Mesenchymal stem cell (in vitro differentiated cells and primary cell): ENCODE results near the gene JMJD8.

Experiments used
- DNase-seq: peaks from one replicate; pipeline ENCODE4 v3.0.0-alpha.2; 2013
- H2AFZ ChIP-seq: one replicate; pipeline ENCODE4 v1.6.1; 2013; ENCODE audit warnings: low read depth, mild to moderate bottlenecking, control low read depth, inconsistent platforms, low read length, moderate library complexity
- H2AK5ac ChIP-seq: 2 replicates; pipeline ENCODE4 v1.6.1; 2013; ENCODE audit warnings: low read length, moderate library complexity, mild to moderate bottlenecking, inconsistent platforms; ENCODE audit not compliant: severe bottlenecking
- H2BK120ac ChIP-seq: one replicate; pipeline ENCODE4 v1.6.1; 2013; ENCODE audit warnings: low read depth, mild to moderate bottlenecking, inconsistent platforms, low read length, moderate library complexity
- H2BK12ac ChIP-seq, 2 experiments: one replicate each; pipeline ENCODE4 v1.6.1; 2013; ENCODE audit warnings: inconsistent platforms in 2 of 2, low read length in 2 of 2, mild to moderate bottlenecking in 2 of 2, moderate library complexity in 2 of 2, control low read depth in 1 of 2
- H2BK15ac ChIP-seq: one replicate; pipeline ENCODE4 v1.6.1; 2013; ENCODE audit warnings: mild to moderate bottlenecking, low read depth, inconsistent platforms; ENCODE audit not compliant: poor library complexity, severe bottlenecking
- H2BK5ac ChIP-seq: 2 replicates; pipeline ENCODE4 v1.6.1; 2013; ENCODE audit warnings: low read depth, mild to moderate bottlenecking, low read length, control low read depth, inconsistent platforms; ENCODE audit not compliant: poor library complexity, severe bottlenecking
- H3K14ac ChIP-seq, 2 experiments: one replicate each; pipeline ENCODE4 v1.6.1; 2013; ENCODE audit warnings: inconsistent platforms in 2 of 2, low read length in 2 of 2, control low read depth in 1 of 2, mild to moderate bottlenecking in 1 of 2, moderate library complexity in 1 of 2
- H3K18ac ChIP-seq, 2 experiments: one replicate each; pipeline ENCODE4 v1.6.1; 2013; ENCODE audit warnings: inconsistent platforms in 2 of 2, low read length in 2 of 2, control low read depth in 1 of 2, low read depth in 1 of 2, mild to moderate bottlenecking in 1 of 2
- H3K23ac ChIP-seq, 2 experiments: one replicate each; pipeline ENCODE4 v1.6.1; 2013; ENCODE audit warnings: inconsistent platforms in 2 of 2, low read length in 2 of 2, mild to moderate bottlenecking in 2 of 2, moderate library complexity in 2 of 2, control low read depth in 1 of 2
- H3K27ac ChIP-seq: 2 replicates; pipeline ENCODE4 v1.5.1; 2013; ENCODE audit warnings: mild to moderate bottlenecking, moderate library complexity, low read length, control low read depth, inconsistent platforms; ENCODE audit not compliant: poor library complexity, severe bottlenecking
- H3K27me3 ChIP-seq, 2 experiments: 2 replicates each; pipeline versions ENCODE4 v1.6.1 to v1.7.0; 2013; ENCODE audit warnings: low read length in 2 of 2, mild to moderate bottlenecking in 2 of 2, moderate library complexity in 2 of 2, control low read depth in 1 of 2, inconsistent platforms in 1 of 2; ENCODE audit not compliant: control insufficient read depth in 1 of 2, insufficient read depth in 1 of 2
- H3K36me3 ChIP-seq, 2 experiments: 2 replicates each; pipeline versions ENCODE4 v1.6.1 to v1.7.0; 2013; ENCODE audit warnings: low read length in 2 of 2, control low read depth in 1 of 2, inconsistent platforms in 1 of 2, low read depth in 1 of 2, mild to moderate bottlenecking in 1 of 2; ENCODE audit not compliant: insufficient read depth in 2 of 2, control insufficient read depth in 1 of 2
- H3K4ac ChIP-seq, 2 experiments: one replicate each; pipeline ENCODE4 v1.6.1; 2013; ENCODE audit warnings: inconsistent platforms in 2 of 2, low read length in 2 of 2, mild to moderate bottlenecking in 2 of 2, moderate library complexity in 2 of 2, control low read depth in 1 of 2, low read depth in 1 of 2
- H3K4me1 ChIP-seq: 2 replicates; pipeline ENCODE4 v1.6.1; 2013; ENCODE audit warnings: low read depth, low read length, control low read depth; ENCODE audit not compliant: control insufficient read depth, insufficient read depth
- H3K4me2 ChIP-seq: 2 replicates; pipeline ENCODE4 v1.6.1; 2013; ENCODE audit warnings: low read length, mild to moderate bottlenecking, inconsistent platforms; ENCODE audit not compliant: poor library complexity, severe bottlenecking
- H3K4me3 ChIP-seq, 2 experiments: 2 replicates each; pipeline versions ENCODE4 v1.5.1 to v1.7.0; 2013; ENCODE audit warnings: low read length in 2 of 2, mild to moderate bottlenecking in 2 of 2, control low read depth in 1 of 2, low read depth in 1 of 2; ENCODE audit not compliant: insufficient read depth in 1 of 2
- H3K79me1 ChIP-seq: replicated peaks from 2 replicates; pipeline ENCODE4 v1.6.1; 2013; ENCODE audit warnings: mild to moderate bottlenecking, control low read depth, low read length, inconsistent platforms; ENCODE audit not compliant: poor library complexity, severe bottlenecking
- H3K9ac ChIP-seq: 2 replicates; pipeline ENCODE4 v1.7.0; 2013; ENCODE audit warnings: mild to moderate bottlenecking, low read length, moderate library complexity
- H3K9me3 ChIP-seq: 2 replicates; pipeline ENCODE4 v1.7.0; 2013; ENCODE audit warnings: mild to moderate bottlenecking, low read length; ENCODE audit not compliant: control insufficient read depth
- H4K8ac ChIP-seq: one replicate; pipeline ENCODE4 v1.6.1; 2013; ENCODE audit warnings: inconsistent platforms, mild to moderate bottlenecking, low read length, moderate library complexity
- H4K91ac ChIP-seq: one replicate; pipeline ENCODE4 v1.6.1; 2013; ENCODE audit warnings: mild to moderate bottlenecking, low read length, inconsistent platforms
- whole genome bisulfite sequencing: methylation state at CpG from one replicate; pipeline ENCODE4 v1.1.7; 2013; ENCODE audit warnings: mixed read lengths; 5-methylcytosine and 5-hydroxymethylcytosine counted together

Gene JMJD8

GRCh38 chr16:671353-672131 is 12.6 kb downstream of the JMJD8 start:
- peaks cover 41 to 62% of the 10 kb centered on the region in 2 experiments for H3K36me3 ChIP-seq
- peaks cover 39% of the 10 kb centered on the region for H3K4me1 ChIP-seq
- H3K27ac ChIP-seq = no peak overlapping the region
- no peak overlapping the region for H3K4ac ChIP-seq
- H3K4me2 ChIP-seq = no peak overlapping the region
- no peak overlapping the region for H2AK5ac ChIP-seq
- no peak overlapping the region for H2BK5ac ChIP-seq
- no peak overlapping the region for H2BK12ac ChIP-seq
- H3K14ac ChIP-seq = no peak overlapping the region
- H4K8ac ChIP-seq = no peak overlapping the region
- H3K27me3 ChIP-seq = no peaks in the 10 kb centered on the region
- H3K9me3 ChIP-seq = no peaks in the 10 kb centered on the region
- H3K18ac ChIP-seq = no peak overlapping the region
- no peak overlapping the region for H3K9ac ChIP-seq
- H2BK120ac ChIP-seq = no peak overlapping the region
- no peak overlapping the region for H2AFZ ChIP-seq
- no peak overlapping the region for H4K91ac ChIP-seq
- H3K79me1 ChIP-seq = peaks cover 23% of the 10 kb centered on the region
- DNase-seq = no peak
- H3K4me3 ChIP-seq = no peak overlapping the region
- no peak overlapping the region for H3K23ac ChIP-seq
- no peak overlapping the region for H2BK15ac ChIP-seq
- 96% methylated on average over 40 of the region's 40 CpGs for WGBS

- Histone ChIP-seq H3K4ac (no peak overlapping the region), H3K4me2 (no peak overlapping the region), H3K23ac (no peak overlapping the region), H2AFZ (no peak overlapping the region), H3K36me3 (peaks cover 43 to 68% of the 10 kb centered on the region in 2 experiments), H4K91ac (no peak overlapping the region), H3K14ac (no peak overlapping the region), H2BK15ac (no peak overlapping the region), H2BK12ac (no peak overlapping the region), H2AK5ac (no peak overlapping the region), H3K9me3 (no peaks in the 10 kb centered on the region), H4K8ac (no peak overlapping the region), H2BK120ac (no peak overlapping the region), H3K79me1 (peaks cover 23% of the 10 kb centered on the region), H3K9ac (no peak overlapping the region), H3K18ac (no peak overlapping the region), H2BK5ac (no peak overlapping the region), H3K4me1 (peaks cover 33% of the 10 kb centered on the region), H3K4me3 (no peak overlapping the region), H3K27ac (no peak overlapping the region), H3K27me3 (no peaks in the 10 kb centered on the region)
- WGBS = 96% methylated on average over 48 of the region's 52 CpGs
- no peak for DNase-seq
Observed at GRCh38 chr16:670485-671352, 13.4 kb downstream of the JMJD8 start.

- Histone ChIP-seq H2AK5ac (no peak overlapping the region), H3K27me3 (no peaks in the 10 kb centered on the region), H3K36me3 (peaks cover 43 to 68% of the 10 kb centered on the region in 2 experiments), H3K23ac (peak overlapping the region in 1 of 2 experiments; percentile 38), H4K91ac (no peak overlapping the region), H2BK12ac (no peak overlapping the region), H3K4me3 (peak overlapping the region in 1 of 2 experiments; percentile 12), H2BK120ac (no peak overlapping the region), H2BK15ac (no peak overlapping the region), H3K9me3 (no peaks in the 10 kb centered on the region), H3K9ac (no peak overlapping the region), H3K27ac (no peak overlapping the region), H3K4me2 (no peak overlapping the region), H3K79me1 (peaks cover 23% of the 10 kb centered on the region), H2BK5ac (no peak overlapping the region), H3K4me1 (peaks cover 22% of the 10 kb centered on the region), H3K18ac (no peak overlapping the region), H3K4ac (no peak overlapping the region), H2AFZ (no peak overlapping the region), H3K14ac (no peak overlapping the region), H4K8ac (no peak overlapping the region)
- no peak for DNase-seq
- 98% methylated on average over 13 of the region's 13 CpGs for WGBS
Observed at GRCh38 chr16:669666-670065, 14.5 kb downstream of the JMJD8 start.
